HAP-1 (cell line): ENCODE data around the gene KCNJ10.

ENCODE experiments used
- DNase-seq, 2 experiments: peaks; one replicate each; pipeline ENCODE4 v3.0.0-alpha.2; 2016 to 2020; ENCODE audit warnings: low spot score in 2 of 2
- H3K27me3 ChIP-seq: fragments of 250-450 bp; sonication (Bioruptor Pico); 2 replicates; pipeline ENCODE4 v1.5.1; 2020; ENCODE audit warnings: low read depth, mild to moderate bottlenecking, moderate library complexity
- H3K36me3 ChIP-seq: fragments of 250-450 bp; sonication (Bioruptor Pico); replicated peaks from 2 replicates; pipeline ENCODE4 v1.5.1; 2020; ENCODE audit warnings: mild to moderate bottlenecking
- H3K4me1 ChIP-seq: fragments of 250-450 bp; sonication (Bioruptor Pico); 2 replicates; pipeline ENCODE4 v1.5.1; 2020; ENCODE audit warnings: mild to moderate bottlenecking
- H3K4me3 ChIP-seq: fragments of 250-450 bp; sonication (Bioruptor Pico); 2 replicates; pipeline ENCODE4 v1.5.1; 2020; ENCODE audit warnings: mild to moderate bottlenecking, moderate library complexity
- H3K9me3 ChIP-seq: fragments of 250-450 bp; sonication (Bioruptor Pico); 2 replicates; pipeline ENCODE4 v1.5.1; 2020; ENCODE audit warnings: mild to moderate bottlenecking, moderate library complexity
- in situ Hi-C: fragments of 300-500 bp; cut with MboI; formaldehyde crosslinking; loops from 3 replicates; pipeline ENCODE4 v1.14.3; 2020; ENCODE audit warnings: low sequenced_read_pairs, inconsistent platforms, mixed read lengths

Gene KCNJ10

GRCh38 chr1:160028426-160028825, 41.5 kb downstream of the KCNJ10 start:
- in situ Hi-C loops = no loop called here

GRCh38 chr1:160025314-160025713, 44.6 kb downstream of the KCNJ10 start:
- Histone ChIP-seq H3K27me3 (no peaks in the 10 kb centered on the region), H3K4me1 (peaks cover 19% of the 10 kb centered on the region), H3K36me3 (no peaks in the 10 kb centered on the region), H3K9me3 (no peaks in the 10 kb centered on the region), H3K4me3 (no peak overlapping the region)
- in situ Hi-C loops = no loop called here
- DNase-seq = no peak

More at GRCh38 chr1:160028426-160028825, 41.5 kb downstream of the KCNJ10 start:
- no peaks in the 10 kb centered on the region for H3K9me3 ChIP-seq
- H3K27me3 ChIP-seq = no peaks in the 10 kb centered on the region
- no peak for DNase-seq
- peaks cover 27% of the 10 kb centered on the region for H3K4me1 ChIP-seq
- H3K36me3 ChIP-seq = no peaks in the 10 kb centered on the region
- no peak overlapping the region for H3K4me3 ChIP-seq

- no peaks in the 10 kb centered on the region for H3K36me3 ChIP-seq
- no peaks in the 10 kb centered on the region for H3K9me3 ChIP-seq
- DNase-seq = peak in 1 of 2 experiments; percentile 18
- H3K27me3 ChIP-seq = no peaks in the 10 kb centered on the region
- in situ Hi-C loops = loop anchor here (25.0 kb wide), 1 partner anchor 887 kb away; no protein-coding TSS in a partner anchor
- no peak overlapping the region for H3K4me3 ChIP-seq
- H3K4me1 ChIP-seq = peaks cover 15% of the 10 kb centered on the region
Observed at GRCh38 chr1:160024195-160024905, 45.6 kb downstream of the KCNJ10 start.

GRCh38 chr1:160022330-160023310, 47.3 kb downstream of the KCNJ10 start:
- no peaks in the 10 kb centered on the region for H3K27me3 ChIP-seq
- no peaks in the 10 kb centered on the region for H3K9me3 ChIP-seq
- in situ Hi-C loops = loop anchor here (25.0 kb wide), 1 partner anchor 885 kb away; no protein-coding TSS in a partner anchor
- no peak overlapping the region for H3K4me3 ChIP-seq
- no peak for DNase-seq
- H3K4me1 ChIP-seq = peaks cover 13% of the 10 kb centered on the region
- H3K36me3 ChIP-seq = no peaks in the 10 kb centered on the region

- no peak overlapping the region for H3K4me3 ChIP-seq
- in situ Hi-C loops = loop anchor here (25.0 kb wide), 1 partner anchor 884 kb away; no protein-coding TSS in a partner anchor
- no peaks in the 10 kb centered on the region for H3K9me3 ChIP-seq
- no peaks in the 10 kb centered on the region for H3K27me3 ChIP-seq
- H3K36me3 ChIP-seq = no peaks in the 10 kb centered on the region
- peaks cover 13% of the 10 kb centered on the region for H3K4me1 ChIP-seq
- DNase-seq = no peak
Observed at GRCh38 chr1:160021376-160022074, 48.4 kb downstream of the KCNJ10 start.

- no peak overlapping the region for H3K4me3 ChIP-seq
- peaks cover 13% of the 10 kb centered on the region for H3K4me1 ChIP-seq
- in situ Hi-C loops = loop anchor here (25.0 kb wide), 1 partner anchor 883 kb away; no protein-coding TSS in a partner anchor
- H3K36me3 ChIP-seq = no peaks in the 10 kb centered on the region
- no peaks in the 10 kb centered on the region for H3K9me3 ChIP-seq
- DNase-seq = no peak
- no peaks in the 10 kb centered on the region for H3K27me3 ChIP-seq
Observed at GRCh38 chr1:160020196-160020595, 49.8 kb downstream of the KCNJ10 start.

GRCh38 chr1:160018900-160019299, 51.1 kb downstream of the KCNJ10 start:
- Histone ChIP-seq H3K9me3 (no peaks in the 10 kb centered on the region), H3K4me3 (no peak overlapping the region), H3K4me1 (peaks cover 1% of the 10 kb centered on the region), H3K36me3 (no peaks in the 10 kb centered on the region), H3K27me3 (no peaks in the 10 kb centered on the region)
- no peak for DNase-seq
- in situ Hi-C loops = loop anchor here (25.0 kb wide), 1 partner anchor 882 kb away; no protein-coding TSS in a partner anchor

- H3K9me3 ChIP-seq = no peaks in the 10 kb centered on the region
- no peaks in the 10 kb centered on the region for H3K4me1 ChIP-seq
- H3K36me3 ChIP-seq = no peaks in the 10 kb centered on the region
- no peaks in the 10 kb centered on the region for H3K27me3 ChIP-seq
- DNase-seq = no peak
- in situ Hi-C loops = loop anchor here (25.0 kb wide), 1 partner anchor 881 kb away; no protein-coding TSS in a partner anchor
- no peak overlapping the region for H3K4me3 ChIP-seq
Observed at GRCh38 chr1:160018347-160018746, 51.6 kb downstream of the KCNJ10 start.

- in situ Hi-C loops = loop anchor here (25.0 kb wide), 1 partner anchor 880 kb away; no protein-coding TSS in a partner anchor
- Histone ChIP-seq H3K4me3 (no peak overlapping the region), H3K36me3 (no peaks in the 10 kb centered on the region), H3K9me3 (no peaks in the 10 kb centered on the region), H3K4me1 (no peaks in the 10 kb centered on the region), H3K27me3 (no peaks in the 10 kb centered on the region)
- no peak for DNase-seq
Observed at GRCh38 chr1:160017592-160017991, 52.4 kb downstream of the KCNJ10 start.

GRCh38 chr1:160011781-160012180, 58.2 kb downstream of the KCNJ10 start:
- no peaks in the 10 kb centered on the region for H3K27me3 ChIP-seq
- no peak for DNase-seq
- in situ Hi-C loops = loop anchor here (25.0 kb wide), 1 partner anchor 874 kb away; no protein-coding TSS in a partner anchor
- no peak overlapping the region for H3K4me3 ChIP-seq
- peaks cover 15% of the 10 kb centered on the region for H3K4me1 ChIP-seq
- no peaks in the 10 kb centered on the region for H3K9me3 ChIP-seq
- H3K36me3 ChIP-seq = no peaks in the 10 kb centered on the region

GRCh38 chr1:160009801-160010200, 60.2 kb downstream of the KCNJ10 start:
- H3K36me3 ChIP-seq = no peaks in the 10 kb centered on the region
- in situ Hi-C loops = loop anchor here (5.0 to 25.0 kb wide), 2 partner anchors 72 to 872 kb away; no protein-coding TSS in a partner anchor
- H3K9me3 ChIP-seq = no peaks in the 10 kb centered on the region
- H3K4me3 ChIP-seq = no peak overlapping the region
- peaks cover 15% of the 10 kb centered on the region for H3K4me1 ChIP-seq
- H3K27me3 ChIP-seq = no peaks in the 10 kb centered on the region
- DNase-seq = peak; percentile 44 to 64

GRCh38 chr1:160009081-160009480, 60.9 kb downstream of the KCNJ10 start:
- Histone ChIP-seq H3K9me3 (no peaks in the 10 kb centered on the region), H3K27me3 (no peaks in the 10 kb centered on the region), H3K4me1 (peaks cover 15% of the 10 kb centered on the region), H3K36me3 (no peaks in the 10 kb centered on the region), H3K4me3 (no peak overlapping the region)
- no peak for DNase-seq
- in situ Hi-C loops = loop anchor here (5.0 to 25.0 kb wide), 2 partner anchors 72 to 872 kb away; no protein-coding TSS in a partner anchor
